H1 (cell line): Measurements from ENCODE around the gene IRX4. TPM values are rescaled to one million over a fixed set of nuclear protein-coding genes. Genes with fewer than 3 reads are reported as not detected.

Experiments
- CTCF ChIA-PET: fragments of 300-600 bp; sonication (Branson Sonifier 250); formaldehyde crosslinking; loops from one replicate; lab custom pipeline; 2021; ENCODE audit not compliant: partially characterized antibody; lab: Charles Lee
- POLR2A ChIA-PET: fragments of 300-600 bp; sonication (Branson Sonifier 250); formaldehyde crosslinking; loops from one replicate; lab custom pipeline; 2021; ENCODE audit warnings: inconsistent platforms; ENCODE audit not compliant: partially characterized antibody; lab: Charles Lee
- DNase-seq, 2 experiments: peaks; one replicate each; pipeline versions ENCODE4 v3.0.0 to v3.0.0-alpha.2; 2010 to 2022; ENCODE audit warnings: low spot score in 2 of 2, low read depth in 1 of 2, mixed read lengths in 1 of 2
- FAIRE-seq: peaks from 2 replicates; lab custom pipeline; 2011; peaks lifted over from hg19 to GRCh38; lab: Jason Lieb, UNC
- H2AFZ ChIP-seq: 2 replicates; pipeline ENCODE4 v1.8.1; 2012; ENCODE audit warnings: low read length, inconsistent platforms
- H2AK5ac ChIP-seq: 2 replicates; pipeline ENCODE4 v1.6.1; 2013; ENCODE audit warnings: low read depth, low read length
- H2BK120ac ChIP-seq: replicated peaks from 2 replicates; pipeline ENCODE3; 2013; ENCODE audit warnings: low read depth, low read length, inconsistent platforms
- H2BK12ac ChIP-seq: 2 replicates; pipeline ENCODE4 v1.6.1; 2013; ENCODE audit warnings: low read depth, low read length
- H2BK15ac ChIP-seq: 2 replicates; pipeline ENCODE4 v1.6.1; 2013; ENCODE audit warnings: low read length
- H2BK20ac ChIP-seq: 2 replicates; pipeline ENCODE4 v1.6.1; 2013; ENCODE audit warnings: low read length
- H2BK5ac ChIP-seq: 2 replicates; pipeline ENCODE4 v1.6.1; 2013; ENCODE audit warnings: low read depth, low read length
- H3K14ac ChIP-seq: 2 replicates; pipeline ENCODE4 v1.6.1; 2013; ENCODE audit warnings: inconsistent platforms; ENCODE audit not compliant: insufficient read length
- H3K18ac ChIP-seq: 2 replicates; pipeline ENCODE4 v1.6.1; 2013; ENCODE audit warnings: low read length; ENCODE audit errors: extremely low read depth
- H3K23ac ChIP-seq: 2 replicates; pipeline ENCODE4 v1.6.1; 2013; ENCODE audit warnings: inconsistent platforms; ENCODE audit not compliant: insufficient read length
- H3K23me2 ChIP-seq: 2 replicates; pipeline ENCODE4 v1.6.1; 2013; ENCODE audit warnings: low read depth, low read length
- H3K27ac ChIP-seq: 2 replicates; pipeline ENCODE4 v1.6.1; 2011; ENCODE audit warnings: low read depth, low read length, inconsistent platforms
- H3K27me3 ChIP-seq, 4 experiments: replicated peaks in 1 of 4; 1 replicate in 1 of 4; 2 replicates in 3 of 4; pipeline versions ENCODE4 v1.6.1 to v1.8.1; 2011 to 2013; ENCODE audit warnings: low read length in 3 of 4, mild to moderate bottlenecking in 3 of 4, inconsistent platforms in 2 of 4, mixed read lengths in 2 of 4, moderate library complexity in 1 of 4; ENCODE audit not compliant: control insufficient read depth in 3 of 4, insufficient read depth in 3 of 4; ENCODE audit errors: extremely low read depth in 1 of 4
- H3K36me3 ChIP-seq, 4 experiments: 2 replicates each; pipeline versions ENCODE4 v1.6.1 to v1.8.1; 2011 to 2013; ENCODE audit warnings: mild to moderate bottlenecking in 4 of 4, low read length in 3 of 4, moderate library complexity in 2 of 4, control low read depth in 1 of 4, inconsistent platforms in 1 of 4; ENCODE audit not compliant: insufficient read depth in 4 of 4, control insufficient read depth in 2 of 4
- H3K4ac ChIP-seq: replicated peaks from 2 replicates; pipeline ENCODE3; 2013; ENCODE audit warnings: low read length, low read depth, mixed read lengths, inconsistent platforms; ENCODE audit not compliant: insufficient read length
- H3K4me1 ChIP-seq, 4 experiments: replicated peaks in 1 of 4; 1 replicate in 1 of 4; 2 replicates in 3 of 4; pipeline versions ENCODE4 v1.6.1 to v1.8.1; 2011 to 2013; ENCODE audit warnings: low read length in 3 of 4, inconsistent platforms in 2 of 4, mixed read lengths in 1 of 4; ENCODE audit not compliant: insufficient read depth in 4 of 4, control insufficient read depth in 3 of 4
- H3K4me2 ChIP-seq, 2 experiments: 2 replicates each; pipeline versions ENCODE4 v1.6.1 to v1.8.1; 2011 to 2013; ENCODE audit warnings: low read depth in 2 of 2, low read length in 2 of 2, control low read depth in 1 of 2, inconsistent platforms in 1 of 2, mild to moderate bottlenecking in 1 of 2; ENCODE audit not compliant: insufficient read depth in 1 of 2
- H3K4me3 ChIP-seq, 4 experiments: fragments of 200-600, 300-600 bp in 1 of 4; sonication (generic), shearing (Covaris generic), sonication (Bioruptor Twin) in 1 of 4; 2 replicates each; pipeline versions ENCODE4 v1.5.1 to v1.8.1; 2011 to 2016; ENCODE audit warnings: low read length in 4 of 4, low read depth in 3 of 4, control low read depth in 2 of 4, inconsistent platforms in 2 of 4, mild to moderate bottlenecking in 2 of 4, mixed read lengths in 1 of 4, moderate library complexity in 1 of 4; ENCODE audit not compliant: insufficient read depth in 2 of 4; ENCODE audit errors: extremely low read depth in 1 of 4
- H3K56ac ChIP-seq: replicated peaks from 2 replicates; pipeline ENCODE3; 2013; ENCODE audit warnings: low read depth, mild to moderate bottlenecking, mixed read lengths, low read length, inconsistent platforms; ENCODE audit not compliant: insufficient read length
- H3K79me1 ChIP-seq: 2 replicates; pipeline ENCODE4 v1.6.1; 2013; ENCODE audit warnings: low read depth, low read length, control low read depth
- H3K79me2 ChIP-seq, 2 experiments: 2 replicates each; pipeline versions ENCODE4 v1.6.1 to v1.8.1; 2012 to 2013; ENCODE audit warnings: low read length in 2 of 2, mild to moderate bottlenecking in 2 of 2, inconsistent platforms in 1 of 2; ENCODE audit not compliant: insufficient read depth in 2 of 2, control insufficient read depth in 1 of 2
- H3K9ac ChIP-seq, 4 experiments: replicated peaks in 1 of 4; 1 replicate in 1 of 4; 2 replicates in 3 of 4; pipeline versions ENCODE4 v1.6.1 to v1.8.1; 2011 to 2013; ENCODE audit warnings: low read depth in 3 of 4, low read length in 3 of 4, control low read depth in 2 of 4, mild to moderate bottlenecking in 2 of 4, moderate library complexity in 2 of 4, inconsistent platforms in 1 of 4; ENCODE audit errors: extremely low read depth in 1 of 4
- H3K9me3 ChIP-seq, 2 experiments: 2 replicates each; pipeline versions ENCODE4 v1.6.1 to v1.8.1; 2012 to 2013; ENCODE audit warnings: mild to moderate bottlenecking in 2 of 2, moderate library complexity in 2 of 2, control low read depth in 1 of 2, inconsistent platforms in 1 of 2, low read depth in 1 of 2, low read length in 1 of 2, mixed read lengths in 1 of 2; ENCODE audit not compliant: insufficient read depth in 2 of 2
- H4K20me1 ChIP-seq, 2 experiments: replicated peaks in 1 of 2; 2 replicates each; pipeline versions ENCODE3 to v1.8.1; 2011 to 2013; ENCODE audit warnings: inconsistent platforms in 2 of 2, low read length in 2 of 2, mild to moderate bottlenecking in 1 of 2; ENCODE audit not compliant: insufficient read depth in 2 of 2, control insufficient read depth in 1 of 2
- H4K5ac ChIP-seq: 2 replicates; pipeline ENCODE4 v1.6.1; 2013; ENCODE audit warnings: low read length, low read depth, mixed read lengths, inconsistent platforms; ENCODE audit not compliant: insufficient read length
- H4K8ac ChIP-seq: 2 replicates; pipeline ENCODE4 v1.8.0; 2013; ENCODE audit warnings: mild to moderate bottlenecking, moderate library complexity, low read length, inconsistent platforms; ENCODE audit not compliant: insufficient read depth; ENCODE audit errors: extremely low read depth
- H4K91ac ChIP-seq: replicated peaks from 2 replicates; pipeline ENCODE3; 2013; ENCODE audit warnings: low read length, mixed read lengths, inconsistent platforms; ENCODE audit not compliant: insufficient read length
- WGBS, 2 experiments: shearing (Covaris generic) in 1 of 2; methylation state at CpG; one replicate each; pipeline versions ENCODE4 v1.1.6 to v1.1.7; 2013 to 2015; ENCODE audit warnings: low lambda C conversion rate in 2 of 2, mixed read lengths in 2 of 2, inconsistent platforms in 1 of 2, low coverage in 1 of 2, missing lambda C conversion rate in 1 of 2; ENCODE audit not compliant: insufficient replicate concordance in 2 of 2, insufficient coverage in 1 of 2, insufficient read length in 1 of 2; ENCODE audit errors: extremely low coverage in 1 of 2, missing lambda C conversion rate in 1 of 2; 5-methylcytosine and 5-hydroxymethylcytosine counted together
- polyA plus RNA-seq, 7 experiments: library from polyadenylated mRNA; depleted of rRNA in 3 of 7; stranded (reverse) in 5 of 7; unstranded in 2 of 7; fragments of >200 nt in 5 of 7; fragments of 200-250 nt in 2 of 7; gene quantifications; 1 replicate in 5 of 7; 2 replicates in 1 of 7; 4 replicates in 1 of 7; pipeline versions ENCODE4 v1.2.1 to v1.2.3, GENCODE V29; 2011 to 2013; ENCODE audit warnings: missing spikeins in 2 of 7, mixed read lengths in 2 of 7
- total RNA-seq: library from RNA; stranded (reverse); fragmentation: NEBNext Ultra II Directional; extraction: Animal tissue kit (Norgen Biotek cat#: 25700); gene quantifications from 2 replicates; pipeline ENCODE4 v1.2.1, GENCODE V29; 2021
- TF ChIP-seq, protein P1 (sequence below): IDR thresholded peaks from 2 replicates; pipeline ENCODE4 v1.6.1; 2012; ENCODE audit warnings: inconsistent platforms

Gene IRX4
- total and polyA plus RNA-seq, 2 of the 8 experiments (the other 6 are each of a cell fraction or from before 2014, with no cell fraction given): 0.45 to 1.2 TPM

DNA sequence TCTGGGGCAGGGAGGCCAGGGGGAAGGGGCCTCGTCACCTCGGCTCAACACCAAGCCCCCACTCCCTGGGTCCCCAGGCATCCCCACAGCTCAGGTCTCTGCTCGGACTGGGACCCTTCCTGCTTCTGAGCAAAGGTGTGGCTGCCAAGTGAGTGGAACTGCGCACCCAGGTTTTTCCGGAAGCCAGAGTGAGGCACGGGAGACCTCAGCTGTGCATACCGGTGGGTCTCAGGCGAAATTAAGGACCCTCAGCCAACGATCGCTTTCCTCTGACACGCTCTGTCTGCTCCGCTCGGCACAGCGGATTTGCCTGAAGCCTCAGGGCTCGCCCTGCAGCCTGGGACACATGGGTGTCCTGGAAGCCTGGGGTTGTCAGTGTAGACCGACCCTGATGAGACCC, 41.0 kb upstream of the IRX4 start:
- Histone ChIP-seq H2AK5ac (no peak overlapping the region), H3K18ac (no peak overlapping the region), H2BK120ac (no peak overlapping the region), H4K91ac (no peak overlapping the region), H3K14ac (no peak overlapping the region), H3K9ac (no peak overlapping the region), H3K79me1 (no peaks in the 10 kb centered on the region), H3K56ac (no peak overlapping the region), H2BK20ac (no peak overlapping the region), H3K4me2 (no peak overlapping the region), H3K23me2 (no peaks in the 10 kb centered on the region), H3K27ac (no peak overlapping the region), H3K23ac (no peak overlapping the region), H4K20me1 (no peaks in the 10 kb centered on the region), H3K4me1 (peaks cover 0 to 4% (median 3%) of the 10 kb centered on the region in 4 experiments; a peak in 6 of 7 replicates), H3K4ac (no peak overlapping the region), H3K27me3 (no peaks in the 10 kb centered on the region), H3K36me3 (no peaks in the 10 kb centered on the region), H2AFZ (no peak overlapping the region), H2BK5ac (no peak overlapping the region), H2BK15ac (no peak overlapping the region), H4K8ac (no peak overlapping the region; the same call in 1 of the 2 replicates), H3K79me2 (no peaks in the 10 kb centered on the region), H4K5ac (no peak overlapping the region), H2BK12ac (no peak overlapping the region), H3K4me3 (no peak overlapping the region), H3K9me3 (no peaks in the 10 kb centered on the region)
- POLR2A ChIA-PET: no interaction called here
- FAIRE-seq (no peak), DNase-seq (no peak)
- CTCF ChIA-PET: no interaction called here
- 86% methylated on average over 13 of the region's 16 CpGs; no CpG with 5 or more reads in 1 of the 2 experiments for WGBS, 2 experiments
- TF ChIP-seq, protein P1, sequence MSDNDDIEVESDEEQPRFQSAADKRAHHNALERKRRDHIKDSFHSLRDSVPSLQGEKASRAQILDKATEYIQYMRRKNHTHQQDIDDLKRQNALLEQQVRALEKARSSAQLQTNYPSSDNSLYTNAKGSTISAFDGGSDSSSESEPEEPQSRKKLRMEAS: no peak
